SK-N-SH (cell line): ENCODE data around the gene DCHS1. TPM values are rescaled to one million over a fixed set of nuclear protein-coding genes. Genes with fewer than 3 reads are reported as not detected.
A peak's percentile ranks its signal among the peaks of the same experiment; 100 is the strongest.

Experiments
- CHD2 ChIP-seq: fragments of 150-350 bp; IDR thresholded peaks from 2 replicates; pipeline ENCODE4 v1.6.1; 2018; ENCODE audit warnings: low read length; ENCODE audit not compliant: partially characterized antibody
- CTCF ChIP-seq: fragments of 200-600 bp; sonication (generic); IDR thresholded peaks from 2 replicates; pipeline ENCODE4 v1.6.1; 2017; ENCODE audit warnings: antibody characterized with exemption, mild to moderate bottlenecking, moderate library complexity
- FOXJ3 ChIP-seq: sonication (generic); formaldehyde crosslinking; IDR thresholded peaks from 2 replicates; pipeline ENCODE4 v1.5.1; 2020; ENCODE audit warnings: mild to moderate bottlenecking, missing genetic modification reagents
- FOXM1 ChIP-seq: IDR thresholded peaks from 2 replicates; pipeline ENCODE4 v1.4.0; 2012; ENCODE audit warnings: low read depth, mild to moderate bottlenecking
- GABPA ChIP-seq: IDR thresholded peaks from 2 replicates; pipeline ENCODE4 v1.4.0; 2012; ENCODE audit warnings: low read depth, mild to moderate bottlenecking
- NFIC ChIP-seq: IDR thresholded peaks from 2 replicates; pipeline ENCODE4 v1.4.0; 2012; ENCODE audit warnings: borderline replicate concordance
- NRF1 ChIP-seq: IDR thresholded peaks from 2 replicates; pipeline ENCODE4 v1.6.1; 2012; ENCODE audit warnings: low read depth, mild to moderate bottlenecking, low read length
- POLR2AphosphoS5 ChIP-seq: IDR thresholded peaks from 2 replicates; pipeline ENCODE4 v1.6.1; 2012; ENCODE audit warnings: low read depth, low read length
- RAD21 ChIP-seq: IDR thresholded peaks from 2 replicates; pipeline ENCODE4 v1.6.1; 2012; ENCODE audit warnings: mild to moderate bottlenecking, low read length
- RCOR1 ChIP-seq: fragments of 150-350 bp; IDR thresholded peaks from 2 replicates; pipeline ENCODE4 v1.6.1; 2017; ENCODE audit warnings: antibody characterized with exemption, low read length
- RFX5 ChIP-seq: IDR thresholded peaks from 2 replicates; pipeline ENCODE4 v1.6.1; 2012; ENCODE audit warnings: mild to moderate bottlenecking, improper control_type of control experiment, low read length
- SIN3A ChIP-seq: IDR thresholded peaks from 2 replicates; pipeline ENCODE4 v1.6.1; 2012; ENCODE audit warnings: low read depth, mild to moderate bottlenecking, low read length, moderate library complexity, borderline replicate concordance
- SMC3 ChIP-seq: IDR thresholded peaks from 2 replicates; pipeline ENCODE4 v1.6.1; 2012; ENCODE audit warnings: low read depth, low read length, improper control_type of control experiment
- TAF1 ChIP-seq: IDR thresholded peaks from 2 replicates; pipeline ENCODE4 v1.6.1; 2012; ENCODE audit warnings: low read depth, mild to moderate bottlenecking, low read length, moderate library complexity, borderline replicate concordance
- TCF12 ChIP-seq: IDR thresholded peaks from 2 replicates; pipeline ENCODE4 v1.4.0; 2012
- TEAD4 ChIP-seq: IDR thresholded peaks from 2 replicates; pipeline ENCODE4 v1.4.0; 2012; ENCODE audit warnings: mild to moderate bottlenecking, borderline replicate concordance; ENCODE audit not compliant: insufficient read depth
- polyA plus RNA-seq, 3 experiments: library from polyadenylated mRNA; depleted of rRNA; stranded (reverse); fragments of >200 nt; gene quantifications; 2 replicates each; pipeline ENCODE4 v1.2.3, GENCODE V29; 2012
- TF ChIP-seq, protein P1 (sequence below): IDR thresholded peaks from 2 replicates; pipeline ENCODE4 v1.4.0; 2012; ENCODE audit warnings: low read depth, borderline replicate concordance
- TF ChIP-seq, protein P2 (sequence below): fragments of 150-350 bp; IDR thresholded peaks from 2 replicates; pipeline ENCODE4 v1.6.1; 2017; ENCODE audit warnings: antibody characterized with exemption, low read length, low read depth, borderline replicate concordance
- TF ChIP-seq, protein P3 (sequence below): IDR thresholded peaks from 2 replicates; pipeline ENCODE4; 2012

The DCHS1 gene
- polyA plus RNA-seq, 1 of the 3 experiments (the other 2 are of a cell fraction): 5.7 TPM

GRCh38 chr11:6603287-6604080 is 52.1 kb downstream of the DCHS1 start, which contains the start of the genes ILK and RRP8 (continued):
- TF ChIP-seq, protein P1, sequence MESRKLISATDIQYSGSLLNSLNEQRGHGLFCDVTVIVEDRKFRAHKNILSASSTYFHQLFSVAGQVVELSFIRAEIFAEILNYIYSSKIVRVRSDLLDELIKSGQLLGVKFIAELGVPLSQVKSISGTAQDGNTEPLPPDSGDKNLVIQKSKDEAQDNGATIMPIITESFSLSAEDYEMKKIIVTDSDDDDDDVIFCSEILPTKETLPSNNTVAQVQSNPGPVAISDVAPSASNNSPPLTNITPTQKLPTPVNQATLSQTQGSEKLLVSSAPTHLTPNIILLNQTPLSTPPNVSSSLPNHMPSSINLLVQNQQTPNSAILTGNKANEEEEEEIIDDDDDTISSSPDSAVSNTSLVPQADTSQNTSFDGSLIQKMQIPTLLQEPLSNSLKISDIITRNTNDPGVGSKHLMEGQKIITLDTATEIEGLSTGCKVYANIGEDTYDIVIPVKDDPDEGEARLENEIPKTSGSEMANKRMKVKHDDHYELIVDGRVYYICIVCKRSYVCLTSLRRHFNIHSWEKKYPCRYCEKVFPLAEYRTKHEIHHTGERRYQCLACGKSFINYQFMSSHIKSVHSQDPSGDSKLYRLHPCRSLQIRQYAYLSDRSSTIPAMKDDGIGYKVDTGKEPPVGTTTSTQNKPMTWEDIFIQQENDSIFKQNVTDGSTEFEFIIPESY: peak; percentile 84; the same call in 1 of the 2 replicates
- TF ChIP-seq GABPA: peak; percentile 76
- peak; percentile 77 for TF ChIP-seq POLR2AphosphoS5
- TF ChIP-seq TAF1: peak; percentile 89
- TF ChIP-seq CTCF: no peak; the same call in 1 of the 2 replicates
- no peak for TF ChIP-seq FOXM1
- TF ChIP-seq RAD21: peak; percentile 5; the same call in 1 of the 2 replicates
- peak; percentile 99 for TF ChIP-seq SIN3A
- TF ChIP-seq TCF12: peak; percentile 39; the same call in 1 of the 2 replicates
- no peak for TF ChIP-seq TEAD4
- TF ChIP-seq RFX5: peak; percentile 75; the same call in 1 of the 2 replicates
- TF ChIP-seq, protein P2, sequence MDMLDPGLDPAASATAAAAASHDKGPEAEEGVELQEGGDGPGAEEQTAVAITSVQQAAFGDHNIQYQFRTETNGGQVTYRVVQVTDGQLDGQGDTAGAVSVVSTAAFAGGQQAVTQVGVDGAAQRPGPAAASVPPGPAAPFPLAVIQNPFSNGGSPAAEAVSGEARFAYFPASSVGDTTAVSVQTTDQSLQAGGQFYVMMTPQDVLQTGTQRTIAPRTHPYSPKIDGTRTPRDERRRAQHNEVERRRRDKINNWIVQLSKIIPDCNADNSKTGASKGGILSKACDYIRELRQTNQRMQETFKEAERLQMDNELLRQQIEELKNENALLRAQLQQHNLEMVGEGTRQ: no peak
- peak; percentile 26; the same call in 1 of the 2 replicates for TF ChIP-seq NRF1
- peak; percentile 77 for TF ChIP-seq CHD2
- TF ChIP-seq SMC3: no peak; the same call in none of the 2 replicates
- TF ChIP-seq, protein P3, sequence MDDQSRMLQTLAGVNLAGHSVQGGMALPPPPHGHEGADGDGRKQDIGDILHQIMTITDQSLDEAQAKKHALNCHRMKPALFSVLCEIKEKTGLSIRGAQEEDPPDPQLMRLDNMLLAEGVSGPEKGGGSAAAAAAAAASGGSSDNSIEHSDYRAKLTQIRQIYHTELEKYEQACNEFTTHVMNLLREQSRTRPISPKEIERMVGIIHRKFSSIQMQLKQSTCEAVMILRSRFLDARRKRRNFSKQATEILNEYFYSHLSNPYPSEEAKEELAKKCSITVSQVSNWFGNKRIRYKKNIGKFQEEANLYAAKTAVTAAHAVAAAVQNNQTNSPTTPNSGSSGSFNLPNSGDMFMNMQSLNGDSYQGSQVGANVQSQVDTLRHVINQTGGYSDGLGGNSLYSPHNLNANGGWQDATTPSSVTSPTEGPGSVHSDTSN: peak; percentile 70
- 0 out of 2 replicates have a peak, but pooled peaks have one; percentile 34 for TF ChIP-seq RCOR1
- peak; percentile 70; the same call in 1 of the 2 replicates for TF ChIP-seq FOXJ3
- 0 out of 2 replicates have a peak, but pooled peaks have one; percentile 15 for TF ChIP-seq NFIC
